Ishikawa (cell line): Measurements from ENCODE around the gene NARF.

Experiments
- CEBPB ChIP-seq: IDR thresholded peaks from 2 replicates; pipeline ENCODE4 v1.6.1; 2012
- CREB1 ChIP-seq: IDR thresholded peaks from 2 replicates; pipeline ENCODE4 v1.6.1; 2012; ENCODE audit warnings: low read depth
- EGR1 ChIP-seq: IDR thresholded peaks from 2 replicates; pipeline ENCODE4 v1.6.1; 2012
- EP300 ChIP-seq: IDR thresholded peaks from 2 replicates; pipeline ENCODE4 v1.6.1; 2012; ENCODE audit warnings: borderline replicate concordance
- FOXM1 ChIP-seq: IDR thresholded peaks from 2 replicates; pipeline ENCODE4 v1.6.1; 2012; ENCODE audit warnings: low read depth, borderline replicate concordance
- MAX ChIP-seq: IDR thresholded peaks from 2 replicates; pipeline ENCODE4 v1.6.1; 2012
- NFIC ChIP-seq: IDR thresholded peaks from 2 replicates; pipeline ENCODE4 v1.6.1; 2012
- RAD21 ChIP-seq: IDR thresholded peaks from 2 replicates; pipeline ENCODE4 v1.6.1; 2012; ENCODE audit warnings: low read depth
- REST ChIP-seq: IDR thresholded peaks from 2 replicates; pipeline ENCODE4 v1.6.1; 2012; ENCODE audit warnings: low read depth, mild to moderate bottlenecking
- TAF1 ChIP-seq: IDR thresholded peaks from 2 replicates; pipeline ENCODE4 v1.6.1; 2012; ENCODE audit warnings: low read depth, mild to moderate bottlenecking
- TCF12 ChIP-seq: IDR thresholded peaks from 2 replicates; pipeline ENCODE4 v1.6.1; 2012; ENCODE audit warnings: low read depth
- TEAD4 ChIP-seq: IDR thresholded peaks from 2 replicates; pipeline ENCODE4 v1.6.1; 2012
- USF1 ChIP-seq: IDR thresholded peaks from 2 replicates; pipeline ENCODE4 v1.6.1; 2012
- YY1 ChIP-seq: IDR thresholded peaks from 2 replicates; pipeline ENCODE4 v1.6.1; 2012; ENCODE audit warnings: low read depth
- ZBTB7A ChIP-seq: IDR thresholded peaks from 2 replicates; pipeline ENCODE4 v1.6.1; 2012; ENCODE audit warnings: low read depth

Gene NARF

GRCh38 chr17:82433560-82434215 is 24.9 kb upstream of the NARF start:
- TF ChIP-seq CEBPB (no peak), EP300 (no peak)

GRCh38 chr17:82434216-82434565 is 24.4 kb upstream of the NARF start:
- TF ChIP-seq ZBTB7A (no peak), MAX (no peak)

- TF ChIP-seq TCF12 (no peak), YY1 (no peak), EP300 (no peak), REST (no peak), CREB1 (no peak), TEAD4 (no peak), RAD21 (no peak)
Measured at GRCh38 chr17:82435103-82435502, 23.4 kb upstream of the NARF start.

- TF ChIP-seq MAX, result peak; percentile 87
- TF ChIP-seq REST, result no peak
- TF ChIP-seq CREB1, result no peak
- TF ChIP-seq TCF12, result peak; percentile 69
- no peak for TF ChIP-seq FOXM1
- TF ChIP-seq TAF1, result no peak
- peak; percentile 45; the same call in 1 of the 2 replicates for TF ChIP-seq YY1
- TF ChIP-seq USF1, result no peak
- no peak for TF ChIP-seq EGR1
- no peak; the same call in 1 of the 2 replicates for TF ChIP-seq TEAD4
- peak; percentile 73 for TF ChIP-seq EP300
- TF ChIP-seq NFIC, result peak; percentile 62
- TF ChIP-seq RAD21, result no peak
- TF ChIP-seq ZBTB7A, result no peak
- no peak for TF ChIP-seq CEBPB
Measured at GRCh38 chr17:82435601-82436583, 22.6 kb upstream of the NARF start.

- TF ChIP-seq MAX (peak; percentile 42; the same call in 1 of the 2 replicates), RAD21 (no peak), YY1 (no peak), NFIC (peak; percentile 5)
Measured at GRCh38 chr17:82436601-82437324, 21.8 kb upstream of the NARF start.

GRCh38 chr17:82437325-82437668 is 21.2 kb upstream of the NARF start:
- TF ChIP-seq REST (no peak), ZBTB7A (no peak), USF1 (no peak), TCF12 (no peak), FOXM1 (no peak), CREB1 (no peak), MAX (no peak), TEAD4 (no peak), YY1 (no peak), EGR1 (no peak), NFIC (no peak), EP300 (no peak), CEBPB (no peak)
